Vagina (tissue), 2 donors: ENCODE measurements around the gene MORC3. TPM values are rescaled to one million over a fixed set of nuclear protein-coding genes. Genes with fewer than 3 reads are reported as not detected.
"Not testable (repeated sequence)": the region's sequence is repeated elsewhere in the genome, so short reads cannot be mapped to it uniquely, and the experiment has no call there.

Experiments used
- DNase-seq, 2 donors: peaks; one replicate each; pipeline ENCODE4 v3.0.0-alpha.2; 2017; ENCODE audit errors: extremely low spot score in 2 of 2
- H3K27ac ChIP-seq: fragments of 200-600 bp; sonication (generic); one replicate; pipeline ENCODE4 v1.5.1; 2019
- H3K27me3 ChIP-seq: fragments of 200-600 bp; sonication (generic); one replicate; pipeline ENCODE4 v1.5.1; 2019
- H3K36me3 ChIP-seq, 2 donors: fragments of 200-600 bp; sonication (generic); one replicate each; pipeline ENCODE4 v1.5.1; 2017 to 2019
- H3K4me1 ChIP-seq: fragments of 200-600 bp; sonication (generic); one replicate; pipeline ENCODE4 v1.5.1; 2019
- H3K4me3 ChIP-seq, 2 donors: fragments of 200-600 bp; sonication (generic); 1 replicate in 1 of 2; 2 replicates in 1 of 2; pipeline ENCODE4 v1.5.1; 2016 to 2019
- H3K9me3 ChIP-seq: fragments of 200-600 bp; sonication (generic); one replicate; pipeline ENCODE4 v1.5.1; 2019
- POLR2A ChIP-seq, 2 donors: fragments of 450-650 bp; IDR thresholded peaks; one replicate each; pipeline ENCODE4 v1.6.1; 2017; ENCODE audit warnings: antibody characterized with exemption in 2 of 2, mild to moderate bottlenecking in 2 of 2, moderate library complexity in 2 of 2
- POLR2AphosphoS5 ChIP-seq, 2 donors: sonication (generic); formaldehyde crosslinking; IDR thresholded peaks; one replicate each; pipeline ENCODE4 v1.9.0; 2017; ENCODE audit warnings: antibody characterized with exemption in 2 of 2, mild to moderate bottlenecking in 2 of 2, low read depth in 1 of 2; ENCODE audit not compliant: insufficient read depth in 1 of 2
- intact Hi-C: fragments of 100-400 bp; cut with DNase I; formaldehyde crosslinking; loops from one replicate; pipeline ENCODE4 v1.15.1; 2023
- total RNA-seq: library from RNA; depleted of rRNA; stranded (reverse); fragments of >200 nt; gene quantifications from one replicate; pipeline ENCODE4 v1.2.3, GENCODE V29; 2016
- TF ChIP-seq, protein P1 (sequence below), 3 experiments: fragments of 450-650 bp in 2 of 3; fragments of 200-600 bp in 1 of 3; sonication (generic) in 1 of 3; IDR thresholded peaks; one replicate each; pipeline ENCODE4 v1.5.1; 2017 to 2019; ENCODE audit warnings: antibody characterized with exemption in 3 of 3, mild to moderate bottlenecking in 2 of 3, moderate library complexity in 2 of 3

Gene MORC3
- total RNA-seq, 1 donor from 2014 or later, result 51.6 TPM

GRCh38 chr21:36291509-36291908 is 28.5 kb upstream of the MORC3 start:
- no peak overlapping the region for H3K4me3 ChIP-seq
- H3K27ac ChIP-seq, result no peak overlapping the region
- TF ChIP-seq, protein P1, sequence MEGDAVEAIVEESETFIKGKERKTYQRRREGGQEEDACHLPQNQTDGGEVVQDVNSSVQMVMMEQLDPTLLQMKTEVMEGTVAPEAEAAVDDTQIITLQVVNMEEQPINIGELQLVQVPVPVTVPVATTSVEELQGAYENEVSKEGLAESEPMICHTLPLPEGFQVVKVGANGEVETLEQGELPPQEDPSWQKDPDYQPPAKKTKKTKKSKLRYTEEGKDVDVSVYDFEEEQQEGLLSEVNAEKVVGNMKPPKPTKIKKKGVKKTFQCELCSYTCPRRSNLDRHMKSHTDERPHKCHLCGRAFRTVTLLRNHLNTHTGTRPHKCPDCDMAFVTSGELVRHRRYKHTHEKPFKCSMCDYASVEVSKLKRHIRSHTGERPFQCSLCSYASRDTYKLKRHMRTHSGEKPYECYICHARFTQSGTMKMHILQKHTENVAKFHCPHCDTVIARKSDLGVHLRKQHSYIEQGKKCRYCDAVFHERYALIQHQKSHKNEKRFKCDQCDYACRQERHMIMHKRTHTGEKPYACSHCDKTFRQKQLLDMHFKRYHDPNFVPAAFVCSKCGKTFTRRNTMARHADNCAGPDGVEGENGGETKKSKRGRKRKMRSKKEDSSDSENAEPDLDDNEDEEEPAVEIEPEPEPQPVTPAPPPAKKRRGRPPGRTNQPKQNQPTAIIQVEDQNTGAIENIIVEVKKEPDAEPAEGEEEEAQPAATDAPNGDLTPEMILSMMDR (IDR thresholded peaks at IDR 0.05), result no peak
- no peak for TF ChIP-seq POLR2AphosphoS5 (IDR thresholded peaks at IDR 0.05; ENCODE audit: insufficient read depth in 1 of 2, low read depth in 1 of 2)
- intact Hi-C loops, result no loop called here
- H3K27me3 ChIP-seq, result no peaks in the 10 kb centered on the region
- H3K4me1 ChIP-seq, result no peaks in the 10 kb centered on the region
- DNase-seq, result no peak
- H3K9me3 ChIP-seq, result no peaks in the 10 kb centered on the region
- peaks cover 0 to 5% of the 10 kb centered on the region in 2 donors for H3K36me3 ChIP-seq

- Histone ChIP-seq H3K4me3 (peak overlapping the region in 1 of 2 donors; percentile 23), H3K4me1 (peaks cover 14% of the 10 kb centered on the region), H3K9me3 (no peaks in the 10 kb centered on the region), H3K27ac (peak overlapping the region; percentile 74), H3K27me3 (no peaks in the 10 kb centered on the region), H3K36me3 (peaks cover 0 to under 1% of the 10 kb centered on the region in 2 donors)
- TF ChIP-seq POLR2A (IDR thresholded peaks at IDR 0.05) (no peak), POLR2AphosphoS5 (IDR thresholded peaks at IDR 0.05; ENCODE audit: insufficient read depth in 1 of 2, low read depth in 1 of 2) (no peak)
- TF ChIP-seq, protein P1 (IDR thresholded peaks at IDR 0.05), result no peak
- intact Hi-C loops, result no loop called here
- DNase-seq, result no peak
Observed at GRCh38 chr21:36297406-36297937, 22.5 kb upstream of the MORC3 start.

GRCh38 chr21:36297938-36298572 is 21.9 kb upstream of the MORC3 start:
- no peak for DNase-seq
- H3K4me3 ChIP-seq, result peak overlapping the region in 1 of 2 donors; percentile 23
- H3K27ac ChIP-seq, result peak overlapping the region; percentile 74
- intact Hi-C loops, result no loop called here
- no peaks in the 10 kb centered on the region for H3K27me3 ChIP-seq
- H3K36me3 ChIP-seq, result no peaks in the 10 kb centered on the region
- peaks cover 14% of the 10 kb centered on the region for H3K4me1 ChIP-seq
- TF ChIP-seq, protein P1 (IDR thresholded peaks at IDR 0.05), result no peak
- TF ChIP-seq POLR2A (IDR thresholded peaks at IDR 0.05), result no peak
- TF ChIP-seq POLR2AphosphoS5 (IDR thresholded peaks at IDR 0.05; ENCODE audit: insufficient read depth in 1 of 2, low read depth in 1 of 2), result peak in 1 of 2 donors; percentile 88
- H3K9me3 ChIP-seq, result no peaks in the 10 kb centered on the region

DNA sequence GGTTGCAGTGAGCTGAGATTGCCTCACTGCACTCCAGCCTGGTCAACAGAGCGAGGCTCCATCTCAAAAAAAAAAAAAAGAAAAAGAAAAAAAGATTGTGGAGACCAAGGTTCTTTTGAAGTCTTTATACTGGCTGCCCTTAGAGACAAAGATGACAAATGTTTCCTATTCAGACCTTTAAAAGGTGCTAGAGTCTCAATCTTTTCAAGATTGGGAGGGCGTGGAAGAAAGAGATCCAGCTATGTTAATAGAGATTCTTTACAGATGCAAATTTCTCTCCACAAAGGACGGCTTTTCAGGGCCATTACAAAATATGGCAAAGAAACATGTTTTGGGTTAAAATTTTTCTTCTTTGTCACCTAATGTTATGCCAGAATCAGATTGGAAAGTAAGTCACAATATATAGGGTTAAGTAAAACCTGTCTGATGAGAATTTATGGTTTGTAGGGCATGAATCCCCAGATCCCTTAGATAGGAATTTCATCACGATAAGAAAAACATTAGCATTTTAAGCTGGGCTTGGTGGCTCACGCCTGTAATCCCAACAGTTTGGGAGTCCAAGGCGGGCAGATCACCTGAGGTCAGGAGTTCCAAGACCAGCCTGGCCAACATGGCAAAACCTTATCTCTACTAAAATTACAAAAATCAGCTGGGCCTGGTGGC is 13.0 kb upstream of the MORC3 start:
- Histone ChIP-seq H3K4me3 (no peak overlapping the region), H3K27me3 (no peaks in the 10 kb centered on the region), H3K27ac (no peak overlapping the region), H3K4me1 (no peaks in the 10 kb centered on the region), H3K36me3 (no peaks in the 10 kb centered on the region), H3K9me3 (no peaks in the 10 kb centered on the region)
- DNase-seq, result no peak
- TF ChIP-seq, protein P1 (IDR thresholded peaks at IDR 0.05), result no peak
- no peak for TF ChIP-seq POLR2A (IDR thresholded peaks at IDR 0.05)
- no peak for TF ChIP-seq POLR2AphosphoS5 (IDR thresholded peaks at IDR 0.05; ENCODE audit: insufficient read depth in 1 of 2, low read depth in 1 of 2)
- intact Hi-C loops, result no loop called here

DNA sequence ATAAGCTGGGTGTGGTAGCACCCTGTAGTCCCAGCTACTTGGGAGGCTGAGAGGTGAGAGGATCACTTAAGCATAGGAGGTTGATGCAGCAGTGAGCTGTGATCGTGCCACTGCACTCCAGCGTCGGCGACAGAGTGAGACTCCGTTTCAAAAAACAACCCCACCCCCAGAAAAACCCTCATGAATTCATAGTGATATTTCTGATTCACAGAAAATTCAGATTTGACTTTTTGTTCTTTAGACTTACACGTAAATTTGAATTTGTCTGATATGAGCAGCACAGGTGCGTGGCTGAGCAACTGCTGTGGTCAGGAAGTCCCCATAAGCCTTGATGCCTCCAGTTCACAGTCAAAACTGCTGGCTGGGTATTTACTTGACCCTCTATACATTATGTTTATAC is 10.0 kb upstream of the MORC3 start:
- DNase-seq, result no peak
- Histone ChIP-seq H3K4me3 (no peak overlapping the region), H3K27me3 (no peaks in the 10 kb centered on the region), H3K9me3 (no peaks in the 10 kb centered on the region), H3K27ac (no peak overlapping the region), H3K36me3 (no peaks in the 10 kb centered on the region), H3K4me1 (no peaks in the 10 kb centered on the region)
- TF ChIP-seq POLR2AphosphoS5 (IDR thresholded peaks at IDR 0.05; ENCODE audit: insufficient read depth in 1 of 2, low read depth in 1 of 2) (no peak), POLR2A (IDR thresholded peaks at IDR 0.05) (no peak)
- TF ChIP-seq, protein P1 (IDR thresholded peaks at IDR 0.05), result no peak
- intact Hi-C loops, result no loop called here

GRCh38 chr21:36313446-36313845 is 6.6 kb upstream of the MORC3 start:
- H3K4me3 ChIP-seq, H3K27ac ChIP-seq, H3K27me3 ChIP-seq, H3K4me1 ChIP-seq, H3K9me3 ChIP-seq, DNase-seq, intact Hi-C loops, H3K36me3 ChIP-seq: not testable (repeated sequence)

GRCh38 chr21:36316045-36316444 is 4.0 kb upstream of the MORC3 start:
- H3K9me3 ChIP-seq, H3K36me3 ChIP-seq, H3K4me1 ChIP-seq, H3K4me3 ChIP-seq, DNase-seq, intact Hi-C loops, H3K27ac ChIP-seq, H3K27me3 ChIP-seq: not testable (repeated sequence)
